ENCODE measurements around the gene ADK.

DNA sequence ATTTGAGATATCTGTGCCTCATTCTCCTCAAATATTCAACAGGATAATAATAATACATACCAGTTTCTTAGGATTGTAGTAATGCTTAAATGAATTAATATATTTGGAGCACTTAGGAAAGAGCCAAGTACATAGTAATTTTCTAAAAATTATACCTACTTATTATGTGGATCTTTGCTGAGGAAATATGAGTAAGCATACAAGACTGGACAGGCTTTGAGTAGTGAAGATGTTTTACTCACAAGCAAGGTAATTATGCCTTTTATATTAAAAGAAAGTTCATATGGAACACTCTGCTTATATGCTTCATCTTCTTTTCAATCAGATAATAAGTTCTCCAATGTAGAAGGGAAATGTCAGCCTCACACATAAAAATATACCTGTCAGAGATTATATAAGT, 337.9 kb downstream of the ADK start:
- no peak for TF ChIP-seq POLR2A (IDR thresholded peaks at IDR 0.05)
- TF ChIP-seq, protein P1, sequence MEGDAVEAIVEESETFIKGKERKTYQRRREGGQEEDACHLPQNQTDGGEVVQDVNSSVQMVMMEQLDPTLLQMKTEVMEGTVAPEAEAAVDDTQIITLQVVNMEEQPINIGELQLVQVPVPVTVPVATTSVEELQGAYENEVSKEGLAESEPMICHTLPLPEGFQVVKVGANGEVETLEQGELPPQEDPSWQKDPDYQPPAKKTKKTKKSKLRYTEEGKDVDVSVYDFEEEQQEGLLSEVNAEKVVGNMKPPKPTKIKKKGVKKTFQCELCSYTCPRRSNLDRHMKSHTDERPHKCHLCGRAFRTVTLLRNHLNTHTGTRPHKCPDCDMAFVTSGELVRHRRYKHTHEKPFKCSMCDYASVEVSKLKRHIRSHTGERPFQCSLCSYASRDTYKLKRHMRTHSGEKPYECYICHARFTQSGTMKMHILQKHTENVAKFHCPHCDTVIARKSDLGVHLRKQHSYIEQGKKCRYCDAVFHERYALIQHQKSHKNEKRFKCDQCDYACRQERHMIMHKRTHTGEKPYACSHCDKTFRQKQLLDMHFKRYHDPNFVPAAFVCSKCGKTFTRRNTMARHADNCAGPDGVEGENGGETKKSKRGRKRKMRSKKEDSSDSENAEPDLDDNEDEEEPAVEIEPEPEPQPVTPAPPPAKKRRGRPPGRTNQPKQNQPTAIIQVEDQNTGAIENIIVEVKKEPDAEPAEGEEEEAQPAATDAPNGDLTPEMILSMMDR (IDR thresholded peaks at IDR 0.05 in 4 of 5, conservative IDR thresholded peaks at IDR 0.05 in 1 of 5), result no peak
